Measurements from ENCODE around the gene SLC45A3. TPM values are rescaled to one million over a fixed set of nuclear protein-coding genes. Genes with fewer than 3 reads are reported as not detected.

The SLC45A3 gene
- total RNA-seq, 2 experiments from 2014 or later, result not detected

- DNase-seq (no peak), ATAC-seq (no peak)
- Mint-ChIP-seq H3K27me3 (peaks cover 50% of the 10 kb centered on the region), H3K4me1 (peaks cover 10% of the 10 kb centered on the region), H3K4me3 (no peak overlapping the region), H3K36me3 (no peaks in the 10 kb centered on the region), H3K27ac (no peak overlapping the region), H3K9me3 (ENCODE audit: low read depth) (no peaks in the 10 kb centered on the region)
- CTCF ChIA-PET, result interaction anchor here (1.0 to 7.2 kb wide), 2 partner anchors 15 to 110 kb away, joined by 3 to 70 read pairs; no protein-coding TSS in a partner anchor
Measured at GRCh38 chr1:205672395-205672889, 7.9 kb downstream of the SLC45A3 start.

GRCh38 chr1:205670611-205671430, 9.5 kb downstream of the SLC45A3 start:
- ATAC-seq (no peak), DNase-seq (no peak)
- Mint-ChIP-seq H3K27me3 (peaks cover 50% of the 10 kb centered on the region), H3K4me3 (no peak overlapping the region), H3K9me3 (ENCODE audit: low read depth) (no peaks in the 10 kb centered on the region), H3K36me3 (no peaks in the 10 kb centered on the region), H3K27ac (no peak overlapping the region), H3K4me1 (peaks cover 10% of the 10 kb centered on the region)
- CTCF ChIA-PET, result interaction anchor here (0.6 to 7.2 kb wide), 3 partner anchors 11 to 114 kb away, joined by 3 to 70 read pairs (median 4); no protein-coding TSS in a partner anchor

- Mint-ChIP-seq H3K4me1 (peaks cover 10% of the 10 kb centered on the region), H3K4me3 (no peak overlapping the region), H3K27me3 (peaks cover 49% of the 10 kb centered on the region), H3K36me3 (no peaks in the 10 kb centered on the region), H3K27ac (no peak overlapping the region), H3K9me3 (ENCODE audit: low read depth) (no peaks in the 10 kb centered on the region)
- ATAC-seq, result no peak
- CTCF ChIA-PET, result interaction anchor here (0.8 to 7.2 kb wide), 3 partner anchors 10 to 41 kb away, joined by 3 to 70 read pairs (median 4); partner anchors contain the start of gene SLC45A3
- DNase-seq, result no peak
Measured at GRCh38 chr1:205670150-205670446, 10.2 kb downstream of the SLC45A3 start.

- no peak overlapping the region for H3K27ac Mint-ChIP-seq
- peaks cover 10% of the 10 kb centered on the region for H3K4me1 Mint-ChIP-seq
- H3K27me3 Mint-ChIP-seq, result peaks cover 49% of the 10 kb centered on the region
- H3K4me3 Mint-ChIP-seq, result no peak overlapping the region
- DNase-seq (no peak), ATAC-seq (no peak)
- H3K9me3 Mint-ChIP-seq (ENCODE audit: low read depth), result no peaks in the 10 kb centered on the region
- no peaks in the 10 kb centered on the region for H3K36me3 Mint-ChIP-seq
- CTCF ChIA-PET, result interaction anchor here (0.8 to 7.2 kb wide), 3 partner anchors 10 to 42 kb away, joined by 3 to 70 read pairs (median 4); partner anchors contain the start of gene SLC45A3
Measured at GRCh38 chr1:205669341-205670149, 10.8 kb downstream of the SLC45A3 start.

- H3K4me3 Mint-ChIP-seq, result no peak overlapping the region
Measured at GRCh38 chr1:205668951-205669340, 11.4 kb downstream of the SLC45A3 start.

GRCh38 chr1:205667909-205668643, 12.2 kb downstream of the SLC45A3 start:
- Mint-ChIP-seq H3K27me3 (peaks cover 39% of the 10 kb centered on the region), H3K9me3 (ENCODE audit: low read depth) (no peaks in the 10 kb centered on the region), H3K4me3 (no peak overlapping the region), H3K27ac (no peak overlapping the region), H3K4me1 (peaks cover 10% of the 10 kb centered on the region), H3K36me3 (no peaks in the 10 kb centered on the region)
- ATAC-seq, result no peak
- CTCF ChIA-PET, result interaction anchor here (7.2 kb wide), 1 partner anchor 10 kb away, joined by 70 read pairs; no protein-coding TSS in a partner anchor
- DNase-seq, result no peak

More at GRCh38 chr1:205668951-205669340, 11.4 kb downstream of the SLC45A3 start:
- Mint-ChIP-seq H3K9me3 (ENCODE audit: low read depth) (no peaks in the 10 kb centered on the region), H3K27ac (no peak overlapping the region), H3K27me3 (peaks cover 48% of the 10 kb centered on the region), H3K4me1 (peaks cover 10% of the 10 kb centered on the region), H3K36me3 (no peaks in the 10 kb centered on the region)
- CTCF ChIA-PET, result interaction anchor here (1.5 to 7.2 kb wide), 2 partner anchors 11 kb away, joined by 4 to 70 read pairs; partner anchors contain the start of gene SLC45A3
- DNase-seq (no peak), ATAC-seq (no peak)

- Mint-ChIP-seq H3K4me3 (no peak overlapping the region), H3K4me1 (peaks cover 3% of the 10 kb centered on the region), H3K36me3 (no peaks in the 10 kb centered on the region), H3K27me3 (peaks cover 24% of the 10 kb centered on the region), H3K27ac (no peak overlapping the region), H3K9me3 (ENCODE audit: low read depth) (no peaks in the 10 kb centered on the region)
- CTCF ChIA-PET, result interaction anchor here (1.2 to 7.2 kb wide), 3 partner anchors 9 to 45 kb away, joined by 3 to 70 read pairs (median 5); no protein-coding TSS in a partner anchor
- no peak for ATAC-seq
- DNase-seq, result no peak
Measured at GRCh38 chr1:205666372-205667166, 13.7 kb downstream of the SLC45A3 start.

- Mint-ChIP-seq H3K9me3 (ENCODE audit: low read depth) (no peaks in the 10 kb centered on the region), H3K4me1 (no peaks in the 10 kb centered on the region), H3K27me3 (peaks cover 21% of the 10 kb centered on the region), H3K36me3 (no peaks in the 10 kb centered on the region), H3K27ac (no peak overlapping the region), H3K4me3 (no peak overlapping the region)
- CTCF ChIA-PET, result interaction anchor here (1.6 kb wide), 1 partner anchor 46 kb away, joined by 3 read pairs; no protein-coding TSS in a partner anchor
- ATAC-seq, result no peak
- DNase-seq, result no peak
Measured at GRCh38 chr1:205665201-205666045, 14.9 kb downstream of the SLC45A3 start.

GRCh38 chr1:205664399-205665017, 15.8 kb downstream of the SLC45A3 start:
- Mint-ChIP-seq H3K4me1 (no peaks in the 10 kb centered on the region), H3K4me3 (no peak overlapping the region), H3K27ac (no peak overlapping the region), H3K27me3 (peaks cover 19% of the 10 kb centered on the region), H3K36me3 (no peaks in the 10 kb centered on the region), H3K9me3 (ENCODE audit: low read depth) (no peaks in the 10 kb centered on the region)
- ATAC-seq (no peak), DNase-seq (no peak)
- CTCF ChIA-PET, result interaction anchor here (1.2 to 1.6 kb wide), 2 partner anchors 47 to 71 kb away, joined by 3 read pairs; no protein-coding TSS in a partner anchor

GRCh38 chr1:205663286-205663936, 16.9 kb downstream of the SLC45A3 start:
- H3K27ac Mint-ChIP-seq, result no peak overlapping the region

GRCh38 chr1:205662791-205663190, 17.5 kb downstream of the SLC45A3 start:
- Mint-ChIP-seq H3K27ac (no peak overlapping the region), H3K36me3 (no peaks in the 10 kb centered on the region), H3K9me3 (ENCODE audit: low read depth) (no peaks in the 10 kb centered on the region), H3K4me1 (peaks cover 3% of the 10 kb centered on the region), H3K27me3 (peaks cover 4% of the 10 kb centered on the region), H3K4me3 (no peak overlapping the region)
- ATAC-seq (no peak), DNase-seq (no peak)
- CTCF ChIA-PET, result interaction anchor here (1.3 to 11.1 kb wide), 2 partner anchors 72 to 315 kb away, joined by 4 to 465 read pairs; no protein-coding TSS in a partner anchor

More at GRCh38 chr1:205663286-205663936, 16.9 kb downstream of the SLC45A3 start:
- Mint-ChIP-seq H3K4me3 (no peak overlapping the region), H3K27me3 (peaks cover 10% of the 10 kb centered on the region), H3K36me3 (no peaks in the 10 kb centered on the region), H3K9me3 (ENCODE audit: low read depth) (no peaks in the 10 kb centered on the region), H3K4me1 (peaks cover 3% of the 10 kb centered on the region)
- CTCF ChIA-PET, result interaction anchor here (0.5 to 1.2 kb wide), 2 partner anchors 70 to 122 kb away, joined by 3 read pairs; no protein-coding TSS in a partner anchor
- DNase-seq, result no peak
- no peak for ATAC-seq

Data from activated CD8-positive, alpha-beta memory T cell treated with anti-CD3 and anti-CD28 coated beads, Interleukin-2, amount 10 ng/mL, durations not matched to agents 7 days and 5 days (primary cell).